Suprapubic skin (tissue), 4 donors: Measurements from ENCODE around the gene MAB21L4. TPM values are rescaled to one million over a fixed set of nuclear protein-coding genes. Genes with fewer than 3 reads are reported as not detected.

ENCODE experiments used
- DNase-seq, 2 donors: peaks; one replicate each; pipeline ENCODE4 v3.0.0-alpha.2; 2019; ENCODE audit warnings: low spot score in 2 of 2
- H3K27ac ChIP-seq: fragments of 200-600 bp; sonication (generic); one replicate; pipeline ENCODE4 v1.5.1; 2019
- H3K27me3 ChIP-seq: fragments of 200-600 bp; sonication (generic); one replicate; pipeline ENCODE4 v1.5.1; 2019
- H3K36me3 ChIP-seq: fragments of 200-600 bp; sonication (generic); one replicate; pipeline ENCODE4 v1.5.1; 2019
- H3K4me1 ChIP-seq: fragments of 200-600 bp; sonication (generic); one replicate; pipeline ENCODE4 v1.5.1; 2019
- H3K4me3 ChIP-seq: fragments of 200-600 bp; sonication (generic); one replicate; pipeline ENCODE4 v1.5.1; 2019; ENCODE audit warnings: mild to moderate bottlenecking
- H3K9me3 ChIP-seq: fragments of 200-600 bp; sonication (generic); one replicate; pipeline ENCODE4 v1.5.1; 2019
- CTCF ChIP-seq, 2 donors: fragments of 200-600 bp in 1 of 2; fragments of 450-650 bp in 1 of 2; sonication (generic) in 1 of 2; IDR thresholded peaks; one replicate each; pipeline ENCODE4 v1.5.1; 2016 to 2019; ENCODE audit warnings: antibody characterized with exemption in 2 of 2, mild to moderate bottlenecking in 1 of 2, moderate library complexity in 1 of 2
- EP300 ChIP-seq: sonication (generic); formaldehyde crosslinking; IDR thresholded peaks from one replicate; pipeline ENCODE4 v1.6.1; 2017; ENCODE audit warnings: antibody characterized with exemption
- POLR2A ChIP-seq, 2 donors: fragments of 450-650 bp; IDR thresholded peaks; one replicate each; pipeline ENCODE4 v1.6.1; 2017; ENCODE audit warnings: antibody characterized with exemption in 2 of 2, mild to moderate bottlenecking in 2 of 2, moderate library complexity in 2 of 2
- POLR2AphosphoS5 ChIP-seq, 3 donors: sonication (generic); formaldehyde crosslinking; IDR thresholded peaks; one replicate each; pipeline ENCODE4 v1.6.1; 2017; ENCODE audit warnings: antibody characterized with exemption in 3 of 3
- WGBS: methylation state at CpG from one replicate; pipeline ENCODE4 v1.1.5; 2018; 5-methylcytosine and 5-hydroxymethylcytosine counted together
- total RNA-seq, 4 donors: library from RNA; depleted of rRNA; stranded (reverse); fragments of >200 nt; gene quantifications; one replicate each; pipeline ENCODE4 v1.1.0, GENCODE V29; 2016

Gene MAB21L4
- total RNA-seq, 4 donors from 2014 or later, result 28.7 to 97.5 (median 69.2) TPM

DNA sequence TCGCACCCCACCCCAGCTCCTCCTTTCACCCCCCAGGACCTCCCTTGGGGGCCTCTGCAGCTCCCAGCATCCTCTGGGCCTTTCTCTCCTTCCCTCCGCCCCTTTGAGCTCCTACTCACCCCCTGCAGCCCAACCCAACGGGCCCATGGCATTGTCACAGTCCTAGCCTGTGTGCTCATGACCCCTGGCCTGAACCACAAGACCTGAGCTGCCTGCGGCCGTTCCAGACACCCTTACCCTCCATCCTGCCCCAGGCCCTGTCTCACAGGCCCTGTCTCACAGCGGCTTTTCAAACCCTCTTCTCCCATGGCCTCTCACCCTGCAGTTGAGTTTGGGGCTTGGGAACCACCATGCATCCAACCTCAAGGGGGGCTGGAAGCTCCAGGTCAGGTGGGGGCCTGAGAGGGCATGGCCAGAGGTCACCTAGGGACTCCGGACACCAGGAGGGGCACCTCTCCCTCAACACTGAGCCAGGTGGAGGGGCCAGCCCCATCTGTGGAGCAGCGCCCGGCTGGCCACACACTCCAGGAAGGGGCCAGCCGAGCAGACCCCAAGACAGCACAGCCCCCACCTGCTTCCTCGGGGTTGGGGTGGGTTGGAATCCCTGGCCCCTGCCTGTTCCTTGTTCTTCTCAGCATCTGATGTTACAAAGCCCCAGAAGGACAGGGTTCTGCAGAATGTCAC, 6.9 kb downstream of the MAB21L4 start:
- H3K27me3 ChIP-seq, result no peaks in the 10 kb centered on the region
- TF ChIP-seq POLR2A (IDR thresholded peaks at IDR 0.05) (no peak), EP300 (no peak), POLR2AphosphoS5 (IDR thresholded peaks at IDR 0.05) (no peak), CTCF (IDR thresholded peaks at IDR 0.05) (no peak)
- WGBS, result 91% methylated on average over 6 of the region's 11 CpGs

GRCh38 chr2:240888130-240888889, 7.6 kb downstream of the MAB21L4 start:
- no peaks in the 10 kb centered on the region for H3K27me3 ChIP-seq
- 89% methylated on average over 7 of the region's 37 CpGs for WGBS
- no peaks in the 10 kb centered on the region for H3K9me3 ChIP-seq
- no peak for DNase-seq
- H3K4me1 ChIP-seq, result peaks cover 19% of the 10 kb centered on the region
- H3K4me3 ChIP-seq, result no peak overlapping the region
- no peak overlapping the region for H3K27ac ChIP-seq
- no peaks in the 10 kb centered on the region for H3K36me3 ChIP-seq
- TF ChIP-seq POLR2AphosphoS5 (IDR thresholded peaks at IDR 0.05) (no peak), POLR2A (IDR thresholded peaks at IDR 0.05) (no peak), EP300 (no peak), CTCF (IDR thresholded peaks at IDR 0.05) (no peak)

More for the DNA sequence above, 6.9 kb downstream of the MAB21L4 start:
- no peak for DNase-seq
- H3K9me3 ChIP-seq, result no peaks in the 10 kb centered on the region
- H3K4me1 ChIP-seq, result peaks cover 26% of the 10 kb centered on the region
- H3K27ac ChIP-seq, result no peak overlapping the region
- no peak overlapping the region for H3K4me3 ChIP-seq
- no peaks in the 10 kb centered on the region for H3K36me3 ChIP-seq

GRCh38 chr2:240887631-240888030, 8.3 kb downstream of the MAB21L4 start:
- H3K9me3 ChIP-seq, result no peaks in the 10 kb centered on the region
- DNase-seq, result no peak
- TF ChIP-seq POLR2AphosphoS5 (IDR thresholded peaks at IDR 0.05) (no peak), POLR2A (IDR thresholded peaks at IDR 0.05) (no peak), EP300 (no peak), CTCF (IDR thresholded peaks at IDR 0.05) (no peak)
- no peak overlapping the region for H3K4me3 ChIP-seq
- peaks cover 12% of the 10 kb centered on the region for H3K4me1 ChIP-seq
- H3K27me3 ChIP-seq, result no peaks in the 10 kb centered on the region
- WGBS, result 52% methylated on average over 2 of the region's 4 CpGs
- no peak overlapping the region for H3K27ac ChIP-seq
- no peaks in the 10 kb centered on the region for H3K36me3 ChIP-seq

GRCh38 chr2:240886678-240887609, 9.0 kb downstream of the MAB21L4 start:
- Histone ChIP-seq H3K36me3 (no peaks in the 10 kb centered on the region), H3K4me1 (peaks cover 5% of the 10 kb centered on the region), H3K9me3 (no peaks in the 10 kb centered on the region), H3K27me3 (no peaks in the 10 kb centered on the region), H3K4me3 (no peak overlapping the region), H3K27ac (no peak overlapping the region)
- 65% methylated on average over 6 of the region's 18 CpGs for WGBS
- no peak for TF ChIP-seq POLR2A (IDR thresholded peaks at IDR 0.05)
- no peak for DNase-seq

GRCh38 chr2:240886023-240886565, 9.9 kb downstream of the MAB21L4 start:
- no peaks in the 10 kb centered on the region for H3K27me3 ChIP-seq
- TF ChIP-seq CTCF (IDR thresholded peaks at IDR 0.05), result no peak
- no peak for TF ChIP-seq POLR2AphosphoS5 (IDR thresholded peaks at IDR 0.05)
- TF ChIP-seq POLR2A (IDR thresholded peaks at IDR 0.05), result no peak
- TF ChIP-seq EP300, result no peak
- no peaks in the 10 kb centered on the region for H3K4me1 ChIP-seq
- H3K9me3 ChIP-seq, result no peaks in the 10 kb centered on the region
- WGBS, result 86% methylated on average over 5 of the region's 5 CpGs
- DNase-seq, result peak in 1 of 2 donors; percentile 35
- H3K4me3 ChIP-seq, result no peak overlapping the region
- no peak overlapping the region for H3K27ac ChIP-seq
- H3K36me3 ChIP-seq, result no peaks in the 10 kb centered on the region
